Rectal smooth muscle tissue (tissue), 1 donor: ENCODE results near the gene PLEKHA7.
"Not testable (repeated sequence)": the region's sequence is repeated elsewhere in the genome, so short reads cannot be mapped to it uniquely, and the experiment has no call there.

Experiments used
- H3K27ac ChIP-seq: one replicate; pipeline ENCODE4 v1.7.0; 2013; ENCODE audit warnings: low read depth, low read length, inconsistent platforms
- H3K27me3 ChIP-seq: one replicate; pipeline ENCODE4 v1.7.0; 2013; ENCODE audit warnings: low read length; ENCODE audit not compliant: control insufficient read depth, insufficient read depth
- H3K36me3 ChIP-seq: one replicate; pipeline ENCODE4 v1.7.0; 2013; ENCODE audit warnings: low read length; ENCODE audit not compliant: control insufficient read depth, insufficient read depth
- H3K4me1 ChIP-seq: one replicate; pipeline ENCODE4 v1.7.0; 2013; ENCODE audit warnings: low read length; ENCODE audit not compliant: control insufficient read depth, insufficient read depth
- H3K4me3 ChIP-seq: one replicate; pipeline ENCODE4 v1.7.0; 2013; ENCODE audit warnings: low read length
- H3K9ac ChIP-seq: one replicate; pipeline ENCODE4 v1.7.0; 2013; ENCODE audit warnings: low read length

The PLEKHA7 gene

DNA sequence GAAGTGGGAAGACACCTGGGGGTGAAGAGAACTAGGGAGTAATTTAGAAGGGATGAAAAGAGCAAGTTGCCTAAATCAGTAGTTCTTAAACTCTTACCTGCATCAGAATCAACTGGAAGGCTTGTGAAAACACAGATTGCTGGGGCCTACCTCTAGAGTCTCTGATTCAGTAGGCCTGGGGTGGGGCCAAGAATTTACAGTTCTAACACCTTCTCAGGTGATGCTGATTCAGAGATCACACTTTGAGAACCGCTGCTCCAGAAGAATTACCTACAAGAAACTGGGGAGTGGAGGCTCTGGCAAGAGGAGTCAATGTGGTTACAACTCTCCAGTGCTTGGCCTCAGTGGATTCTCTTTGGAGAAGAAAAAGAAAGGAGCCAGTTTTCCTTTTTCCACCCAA, 147.1 kb downstream of the PLEKHA7 start:
- H3K4me1 ChIP-seq: peaks cover 8% of the 10 kb centered on the region
- no peaks in the 10 kb centered on the region for H3K27me3 ChIP-seq
- H3K4me3 ChIP-seq: no peak overlapping the region
- H3K27ac ChIP-seq: no peak overlapping the region
- H3K9ac ChIP-seq: no peak overlapping the region
- no peaks in the 10 kb centered on the region for H3K36me3 ChIP-seq

DNA sequence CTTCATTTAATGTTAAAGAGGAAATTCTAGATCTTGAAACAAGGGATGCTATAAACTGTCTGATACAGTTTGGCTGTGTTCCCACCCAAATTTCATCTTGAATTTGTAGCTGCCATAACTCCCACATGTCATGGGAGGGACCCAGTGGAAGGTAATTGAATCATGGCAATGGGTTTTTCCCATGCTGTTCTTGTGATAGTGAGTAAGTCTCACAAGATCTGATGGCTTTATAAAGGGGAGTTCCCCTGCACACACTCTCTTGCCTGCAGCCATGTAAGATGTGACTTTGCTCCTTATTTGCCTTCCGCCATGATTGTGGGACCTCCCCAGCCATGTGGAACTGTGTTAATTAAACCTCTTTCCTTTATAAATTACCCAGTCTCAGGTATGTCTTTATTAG, 149.8 kb downstream of the PLEKHA7 start:
- not testable (repeated sequence) for H3K9ac ChIP-seq, H3K4me1 ChIP-seq, H3K27ac ChIP-seq, H3K4me3 ChIP-seq, H3K36me3 ChIP-seq, H3K27me3 ChIP-seq

DNA sequence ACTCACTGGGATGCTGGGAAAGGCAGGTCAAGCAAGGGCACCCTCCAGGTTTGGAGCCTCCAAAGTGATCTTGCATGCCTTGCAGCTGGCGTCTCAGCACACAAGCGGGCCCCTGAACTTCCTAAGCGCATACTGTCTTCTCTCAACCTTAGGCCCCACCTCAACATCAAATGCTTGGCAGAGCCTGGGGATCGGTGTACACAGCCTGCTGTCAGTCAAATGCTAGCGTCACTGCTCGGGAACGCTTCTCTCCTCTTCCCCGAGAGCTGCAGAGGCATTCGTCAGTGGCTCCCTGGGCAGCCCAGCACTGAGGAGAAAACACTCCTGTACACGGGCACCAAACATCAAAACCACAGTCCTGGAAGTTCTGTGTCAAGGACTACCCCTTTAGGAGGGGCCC, 150.8 kb downstream of the PLEKHA7 start:
- no peak overlapping the region for H3K27ac ChIP-seq
- H3K27me3 ChIP-seq: no peaks in the 10 kb centered on the region
- no peak overlapping the region for H3K4me3 ChIP-seq
- peaks cover 8% of the 10 kb centered on the region for H3K4me1 ChIP-seq
- H3K36me3 ChIP-seq: no peaks in the 10 kb centered on the region
- H3K9ac ChIP-seq: no peak overlapping the region

DNA sequence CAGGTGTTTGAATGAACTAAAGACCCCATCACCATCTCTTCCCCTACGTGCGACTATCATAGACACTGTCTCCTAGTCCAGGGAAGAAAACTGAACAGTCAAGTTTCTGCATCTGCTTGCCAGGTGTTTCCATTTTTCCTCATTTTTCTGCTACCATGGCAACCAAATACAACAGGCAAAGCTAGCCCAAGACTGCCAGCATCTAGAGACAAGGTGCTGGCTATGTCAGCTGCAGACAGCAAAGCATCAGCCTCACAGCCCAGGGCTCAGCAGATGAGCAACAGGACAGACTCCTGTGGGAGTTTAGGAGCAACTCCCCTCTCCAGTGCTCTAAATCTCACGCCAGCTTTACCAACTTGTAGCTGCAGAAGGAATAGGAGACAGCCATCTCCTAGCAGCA, 151.5 kb downstream of the PLEKHA7 start:
- Histone ChIP-seq H3K27ac (peak overlapping the region; percentile 17), H3K36me3 (no peaks in the 10 kb centered on the region), H3K27me3 (no peaks in the 10 kb centered on the region), H3K4me1 (peaks cover 8% of the 10 kb centered on the region), H3K9ac (no peak overlapping the region), H3K4me3 (no peak overlapping the region)

DNA sequence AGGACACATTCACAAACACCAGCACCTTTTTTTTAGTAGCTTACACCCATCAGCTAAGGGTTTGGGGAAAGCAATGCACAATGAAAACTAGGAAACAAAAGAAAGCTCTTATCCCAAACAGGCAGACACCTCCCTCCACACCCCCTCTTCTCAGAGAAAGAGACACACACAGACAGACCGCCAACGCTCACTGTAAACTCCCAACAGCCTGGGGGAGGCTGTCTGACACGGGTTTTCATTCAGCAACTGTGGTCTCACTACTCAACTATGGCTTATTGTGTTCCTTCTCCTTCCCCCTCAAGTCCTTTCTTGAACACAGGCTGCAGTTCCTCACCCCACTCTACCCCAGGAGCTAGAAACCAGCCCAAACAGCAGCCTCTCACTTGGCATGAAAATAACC, 152.4 kb downstream of the PLEKHA7 start:
- H3K36me3 ChIP-seq: no peaks in the 10 kb centered on the region

DNA sequence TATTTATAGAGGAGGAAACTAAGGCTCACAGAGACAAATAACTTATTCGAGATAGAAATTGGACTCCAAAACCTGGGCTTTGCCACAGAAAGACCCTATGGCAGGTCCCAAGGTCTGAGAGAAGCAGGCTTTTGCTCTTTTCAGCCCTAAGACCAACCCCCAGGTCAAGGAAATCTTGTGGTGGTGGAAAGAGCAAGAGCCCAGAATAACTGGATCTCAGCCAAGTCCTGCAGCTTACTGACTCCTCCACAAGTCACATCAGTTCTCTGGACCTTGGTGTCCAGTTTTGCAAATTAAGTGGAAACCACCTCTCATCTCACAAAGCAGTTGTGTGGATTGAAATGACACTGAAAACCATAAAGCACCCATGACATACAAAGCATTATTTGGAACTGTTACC, 153.6 kb downstream of the PLEKHA7 start:
- Histone ChIP-seq H3K27ac (no peak overlapping the region), H3K4me3 (no peak overlapping the region), H3K36me3 (no peaks in the 10 kb centered on the region), H3K27me3 (no peaks in the 10 kb centered on the region), H3K4me1 (peaks cover 8% of the 10 kb centered on the region), H3K9ac (no peak overlapping the region)

More for the DNA sequence above, 152.4 kb downstream of the PLEKHA7 start:
- H3K27ac ChIP-seq: no peak overlapping the region
- H3K27me3 ChIP-seq: no peaks in the 10 kb centered on the region
- peaks cover 8% of the 10 kb centered on the region for H3K4me1 ChIP-seq
- H3K4me3 ChIP-seq: no peak overlapping the region
- no peak overlapping the region for H3K9ac ChIP-seq

DNA sequence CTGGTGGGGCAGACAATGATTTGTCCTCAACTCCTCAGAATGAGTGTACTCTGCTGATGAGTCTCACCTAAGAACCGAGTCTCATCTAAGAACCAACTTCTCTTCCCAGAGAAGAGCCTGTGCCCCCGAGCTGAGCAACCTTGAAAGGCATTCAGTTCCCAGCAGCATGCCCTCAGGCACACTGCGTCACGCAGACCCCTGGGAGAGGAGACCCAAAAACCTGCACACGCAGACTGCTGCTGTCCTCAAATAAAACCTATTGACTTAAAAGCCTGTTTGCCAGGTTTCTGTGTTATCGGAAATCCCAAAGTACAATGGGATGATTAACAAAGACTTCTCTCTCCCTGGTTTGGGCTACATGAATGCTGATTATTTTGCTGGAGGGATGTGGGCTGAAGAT, 154.6 kb downstream of the PLEKHA7 start:
- Histone ChIP-seq H3K9ac (no peak overlapping the region), H3K27ac (no peak overlapping the region), H3K36me3 (no peaks in the 10 kb centered on the region), H3K4me3 (no peak overlapping the region), H3K4me1 (peaks cover 8% of the 10 kb centered on the region), H3K27me3 (no peaks in the 10 kb centered on the region)

DNA sequence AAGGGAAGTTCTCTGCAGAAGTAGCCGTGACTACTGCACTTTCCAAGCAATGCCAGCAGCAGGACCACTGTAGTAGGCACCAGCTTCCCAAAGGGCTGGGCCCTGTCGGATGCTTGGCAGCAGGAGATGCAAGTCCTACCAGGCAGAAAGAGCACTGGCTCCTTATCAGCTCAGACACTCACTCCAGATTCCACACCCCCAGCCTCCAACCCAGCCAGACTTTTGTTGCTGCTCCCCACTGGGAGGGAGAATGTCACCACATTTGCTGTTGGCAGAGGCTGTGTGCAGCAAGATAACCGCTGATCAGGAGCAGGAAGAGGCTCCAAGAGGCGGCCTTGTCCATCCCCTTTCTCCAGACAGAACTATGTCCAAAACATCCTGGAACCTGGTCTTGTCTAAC, 157.0 kb downstream of the PLEKHA7 start:
- Histone ChIP-seq H3K36me3 (peaks cover 2% of the 10 kb centered on the region), H3K4me1 (no peaks in the 10 kb centered on the region), H3K27ac (no peak overlapping the region), H3K27me3 (no peaks in the 10 kb centered on the region), H3K9ac (no peak overlapping the region), H3K4me3 (no peak overlapping the region)

DNA sequence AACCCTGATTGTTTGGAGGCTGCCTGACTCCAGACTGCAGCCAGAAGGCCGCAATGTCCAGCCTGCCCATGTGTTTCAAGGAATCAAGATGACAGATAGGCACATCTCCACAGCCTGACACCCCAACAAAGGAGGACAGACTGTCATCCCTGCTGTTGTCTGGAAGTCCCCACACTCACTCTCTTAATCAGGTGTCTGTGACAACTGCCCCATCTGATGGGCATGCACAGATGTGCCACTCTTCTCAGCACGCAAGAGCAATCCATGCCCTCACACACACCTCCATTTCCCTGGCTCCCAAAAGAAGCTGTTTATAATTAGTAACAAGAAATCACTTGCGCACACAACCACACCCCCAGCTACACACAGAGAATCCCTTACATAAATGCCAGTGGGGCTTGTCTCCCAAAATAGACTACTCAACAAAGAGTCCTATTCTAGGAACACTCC, 158.2 kb downstream of the PLEKHA7 start:
- no peak overlapping the region for H3K4me3 ChIP-seq
- H3K27me3 ChIP-seq: no peaks in the 10 kb centered on the region
- no peaks in the 10 kb centered on the region for H3K4me1 ChIP-seq
- H3K27ac ChIP-seq: no peak overlapping the region
- peaks cover 2% of the 10 kb centered on the region for H3K36me3 ChIP-seq
- no peak overlapping the region for H3K9ac ChIP-seq

DNA sequence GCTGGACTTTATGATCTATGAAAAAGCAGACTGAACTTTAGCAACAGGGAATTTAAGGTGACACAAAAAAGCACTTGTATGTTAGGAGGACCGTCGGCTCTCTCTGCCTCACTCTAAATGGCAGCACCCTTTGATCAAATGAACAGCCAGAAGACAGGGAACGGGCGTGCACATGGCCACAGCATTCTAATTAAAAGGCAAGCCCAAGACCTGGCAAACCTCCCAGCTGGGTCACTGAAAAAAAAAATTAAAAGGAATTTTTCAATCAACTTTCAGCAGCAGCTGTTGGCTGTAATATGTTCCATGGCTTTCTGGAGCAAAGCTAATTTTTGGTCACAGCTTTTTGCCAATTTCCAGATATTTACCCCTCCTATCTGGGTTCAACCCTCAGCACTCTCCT, 159.2 kb downstream of the PLEKHA7 start:
- Histone ChIP-seq H3K4me3 (no peak overlapping the region), H3K9ac (no peak overlapping the region), H3K27ac (no peak overlapping the region), H3K4me1 (no peaks in the 10 kb centered on the region), H3K27me3 (no peaks in the 10 kb centered on the region), H3K36me3 (peaks cover 2% of the 10 kb centered on the region)

DNA sequence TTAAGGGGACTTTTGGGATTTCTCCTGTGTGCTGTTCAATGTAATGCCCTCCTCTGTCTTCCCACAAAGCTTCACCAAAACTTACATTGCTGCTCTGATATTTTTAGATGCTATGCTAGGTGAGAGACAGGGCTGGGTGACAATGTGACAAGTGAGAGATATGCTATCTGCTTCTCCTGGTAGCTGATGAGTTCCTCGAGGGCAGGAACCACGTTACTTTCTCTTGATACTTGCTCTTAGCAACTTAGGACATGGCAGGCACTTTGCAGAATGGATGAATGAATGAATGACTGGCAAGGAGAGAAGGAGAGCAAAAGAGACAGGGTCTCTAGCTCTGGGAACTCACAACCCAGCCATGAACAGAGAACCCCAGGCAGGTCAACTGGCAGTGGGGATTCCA, 160.4 kb downstream of the PLEKHA7 start:
- no peak overlapping the region for H3K4me3 ChIP-seq
- no peaks in the 10 kb centered on the region for H3K4me1 ChIP-seq
- H3K27ac ChIP-seq: no peak overlapping the region
- H3K27me3 ChIP-seq: no peaks in the 10 kb centered on the region
- H3K36me3 ChIP-seq: peaks cover 2% of the 10 kb centered on the region
- no peak overlapping the region for H3K9ac ChIP-seq

DNA sequence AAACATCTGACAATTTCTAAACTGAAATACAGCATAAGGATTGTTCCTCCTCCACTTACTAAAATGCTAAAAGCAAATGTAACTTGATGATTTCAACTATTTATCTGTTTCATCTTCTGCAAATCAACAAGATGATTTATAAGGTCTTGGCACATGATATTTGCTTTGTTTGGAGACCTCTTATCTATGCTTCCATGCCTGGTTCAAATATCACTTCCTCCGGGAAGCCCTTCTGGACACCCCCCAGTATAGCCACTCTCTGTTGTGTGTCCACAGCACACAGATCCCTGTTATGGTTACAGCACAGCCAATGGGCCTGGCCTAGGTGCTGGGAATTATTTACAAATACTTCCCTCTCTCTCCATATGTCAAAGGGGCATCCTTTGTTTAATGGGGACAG, 160.9 kb downstream of the PLEKHA7 start:
- no peaks in the 10 kb centered on the region for H3K27me3 ChIP-seq
- H3K27ac ChIP-seq: no peak overlapping the region
- no peaks in the 10 kb centered on the region for H3K4me1 ChIP-seq
- no peak overlapping the region for H3K4me3 ChIP-seq
- peaks cover 2% of the 10 kb centered on the region for H3K36me3 ChIP-seq
- H3K9ac ChIP-seq: no peak overlapping the region

DNA sequence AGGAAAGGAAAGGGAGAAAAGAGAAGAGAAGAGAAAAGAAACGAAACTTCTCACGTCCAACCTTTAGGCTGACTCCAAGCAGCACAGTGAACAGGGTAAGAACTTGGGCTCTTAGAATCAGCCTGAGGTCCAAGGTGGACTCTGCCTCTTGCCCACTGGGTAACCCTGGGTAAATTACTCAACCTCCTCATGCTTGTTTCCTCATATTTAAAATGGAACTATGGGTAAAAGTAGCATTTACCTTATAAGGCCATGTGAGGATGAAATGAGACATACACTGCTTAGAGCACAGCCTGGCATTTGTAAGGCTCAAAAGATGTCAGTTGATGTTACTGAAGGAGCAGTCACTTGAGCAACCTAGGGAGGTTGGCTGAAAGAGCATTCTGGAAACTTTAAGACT, 167.9 kb downstream of the PLEKHA7 start:
- no peaks in the 10 kb centered on the region for H3K27me3 ChIP-seq
- no peaks in the 10 kb centered on the region for H3K36me3 ChIP-seq
- H3K4me3 ChIP-seq: no peak overlapping the region
- no peaks in the 10 kb centered on the region for H3K4me1 ChIP-seq
- no peak overlapping the region for H3K9ac ChIP-seq
- no peak overlapping the region for H3K27ac ChIP-seq
